GM21423 (cell line): Measurements from ENCODE around the gene KLK3.

ENCODE experiments used
- ATAC-seq: cut with Tn5 transposase; IDR thresholded peaks from one replicate; pipeline ENCODE4 v1.9.1; 2021; ENCODE audit warnings: mild to moderate bottlenecking, moderate library complexity; ENCODE audit not compliant: unreplicated experiment

KLK3 gene

DNA sequence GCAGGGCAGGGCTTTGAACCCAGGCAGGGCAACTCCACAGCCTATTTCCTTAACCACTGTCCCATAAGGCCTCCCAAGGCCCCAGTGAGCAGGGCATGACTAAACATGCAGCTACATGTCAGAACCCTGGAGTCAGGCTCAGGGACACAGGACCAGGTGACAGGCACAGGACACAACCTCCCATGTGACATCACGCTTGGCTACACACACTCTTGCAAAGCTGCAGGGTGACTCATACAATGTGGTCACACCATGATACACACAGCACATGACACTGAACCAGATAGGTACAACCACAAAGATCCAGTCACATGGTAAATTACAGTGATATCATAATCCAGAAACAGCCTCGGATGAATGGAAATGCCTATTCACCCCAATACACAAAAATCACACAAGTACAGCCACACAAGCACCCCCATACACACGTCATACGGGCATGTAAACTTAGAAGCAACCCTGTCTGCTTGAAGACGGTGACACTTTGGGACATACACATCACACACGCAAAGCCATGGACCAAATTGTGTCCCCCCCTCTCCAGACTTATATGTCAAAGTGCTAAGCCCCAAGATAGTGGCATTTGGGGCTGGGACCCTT lies 42.0 kb downstream of the KLK3 start:
- peak; percentile 91 for ATAC-seq

DNA sequence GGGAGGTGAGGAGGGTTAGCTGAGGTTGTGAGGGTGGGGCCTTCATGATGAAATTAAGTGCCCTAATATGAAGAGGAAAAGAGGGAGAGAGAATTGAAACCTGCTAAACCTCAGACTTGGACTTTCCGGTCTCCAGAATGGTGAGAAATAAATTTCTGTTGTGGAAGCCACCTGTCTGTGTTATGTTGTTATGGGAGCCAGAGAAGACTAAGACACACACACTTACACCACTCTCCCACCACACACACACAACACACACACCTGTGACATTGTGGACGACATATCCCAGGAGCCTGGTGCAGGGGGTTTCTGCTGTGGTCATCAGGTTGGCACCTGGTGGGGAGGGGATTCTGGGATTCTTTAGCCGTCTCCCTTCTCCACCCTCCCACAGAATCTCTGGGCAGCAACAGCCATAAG lies 42.5 kb downstream of the KLK3 start:
- peak; percentile 19 for ATAC-seq

DNA sequence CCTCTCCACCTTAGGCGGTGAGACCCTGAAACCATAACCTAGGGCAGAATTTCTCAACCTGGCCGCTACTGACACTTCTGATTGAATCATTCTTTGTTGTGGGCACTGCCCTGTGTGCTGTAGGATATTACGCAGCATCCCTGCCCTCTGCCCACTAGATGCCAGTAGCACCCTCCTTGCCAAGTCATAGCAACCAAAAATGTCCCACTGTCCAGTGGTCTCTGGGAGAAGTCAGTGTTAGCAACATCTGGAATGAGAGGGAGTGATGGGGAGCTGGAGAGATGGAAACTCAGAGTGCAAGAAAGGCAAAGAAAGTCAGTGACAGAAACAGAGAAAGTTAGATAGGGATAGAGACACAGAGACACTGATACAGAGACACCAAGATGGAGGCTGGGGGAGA lies 42.9 kb downstream of the KLK3 start:
- peak; percentile 9 for ATAC-seq

DNA sequence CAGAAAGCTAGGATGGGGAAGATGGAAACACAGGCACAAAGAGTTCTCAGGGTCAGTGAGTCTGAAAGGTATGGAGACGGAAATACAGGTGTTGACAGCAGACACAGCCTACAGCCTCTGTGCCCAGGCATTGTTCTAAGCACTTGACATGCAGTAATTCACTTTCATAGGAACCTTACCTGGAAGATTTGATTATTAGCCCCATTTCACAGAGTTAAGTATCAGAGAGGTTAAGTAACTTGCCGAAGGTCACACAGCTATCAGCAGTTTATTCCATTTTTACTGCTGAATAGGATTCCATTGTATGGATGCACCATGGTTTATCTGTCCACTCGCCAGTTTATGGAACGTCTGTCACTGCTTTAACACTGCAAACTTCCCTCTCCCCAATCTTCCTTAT lies 43.3 kb downstream of the KLK3 start:
- no peak for ATAC-seq

DNA sequence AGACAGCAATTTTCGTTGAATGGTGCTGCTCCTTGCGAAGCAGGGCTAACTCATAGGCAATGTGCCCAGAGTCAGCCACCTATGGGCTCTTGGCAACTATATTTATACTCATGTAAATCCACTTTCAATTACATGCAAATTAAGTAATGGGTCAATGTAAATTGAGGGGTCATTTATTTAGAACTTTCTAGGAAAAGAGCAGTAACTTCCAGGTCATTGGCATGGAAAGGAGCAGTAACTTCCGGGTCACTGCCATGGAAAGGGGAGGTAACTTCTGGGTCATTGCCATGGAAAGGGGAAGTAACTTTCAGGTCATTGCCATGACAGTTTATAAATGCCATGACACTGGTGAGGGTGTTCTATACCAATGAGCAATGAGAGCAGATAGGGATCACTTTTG lies 44.9 kb downstream of the KLK3 start:
- no peak for ATAC-seq

DNA sequence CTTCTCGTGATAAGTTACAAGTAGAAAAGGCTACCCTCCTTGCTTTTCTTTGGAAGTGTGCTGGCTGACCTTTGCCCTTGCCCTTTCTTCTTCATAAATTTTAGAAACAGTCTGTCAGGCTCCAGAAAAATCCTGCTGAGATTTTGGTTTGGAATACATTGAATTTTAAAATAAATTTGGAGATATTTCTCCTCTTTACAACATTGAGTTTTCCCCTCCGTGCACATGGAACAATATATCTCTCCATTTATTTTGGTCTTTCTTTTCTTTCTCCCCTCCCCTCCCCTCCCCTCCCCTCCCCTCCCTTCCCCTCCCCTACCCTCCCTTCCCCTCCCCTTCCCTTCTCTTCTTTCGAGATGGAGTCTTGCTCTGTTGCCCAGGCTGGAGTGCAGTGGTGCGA lies 47.9 kb downstream of the KLK3 start:
- ATAC-seq, result no peak

DNA sequence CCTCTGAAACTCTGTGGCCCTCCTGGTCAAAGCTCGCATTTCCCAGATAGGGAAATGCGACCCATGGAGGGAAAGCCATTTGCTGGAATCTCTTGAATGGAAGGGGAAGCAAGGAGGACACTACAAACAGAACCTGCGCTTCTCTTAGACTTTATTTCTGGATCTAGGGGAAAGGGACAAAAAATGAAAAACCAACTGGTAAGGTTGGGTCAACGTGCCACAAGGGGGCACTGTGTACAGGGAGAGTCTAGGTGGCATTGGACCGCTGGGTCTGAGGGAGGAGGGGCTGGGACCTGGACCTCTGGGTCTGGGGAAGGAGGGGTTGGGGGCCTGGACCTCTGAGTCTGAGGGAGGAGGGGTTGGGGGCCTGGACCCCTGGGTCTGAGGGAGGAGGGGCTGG lies 51.5 kb downstream of the KLK3 start:
- no peak for ATAC-seq

DNA sequence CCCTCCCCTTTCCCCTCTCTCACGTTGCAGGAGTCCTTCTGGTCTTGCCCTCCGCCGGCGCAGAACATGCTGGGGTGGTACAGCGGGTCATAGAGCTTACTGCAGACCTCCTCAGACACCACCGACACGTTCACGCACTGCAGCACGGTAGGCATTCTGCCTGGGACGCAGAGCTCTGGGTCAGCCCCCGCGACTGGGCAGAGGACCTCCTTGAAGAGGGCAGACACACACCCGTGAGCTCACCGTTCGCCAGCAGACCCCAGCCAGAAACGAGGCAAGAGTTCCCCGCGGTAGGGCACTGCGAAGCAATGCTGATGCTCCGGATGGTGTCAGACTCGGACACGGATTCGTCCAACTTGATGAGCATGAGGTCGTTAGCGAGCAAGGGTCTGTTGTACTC lies 53.6 kb downstream of the KLK3 start:
- no peak for ATAC-seq

DNA sequence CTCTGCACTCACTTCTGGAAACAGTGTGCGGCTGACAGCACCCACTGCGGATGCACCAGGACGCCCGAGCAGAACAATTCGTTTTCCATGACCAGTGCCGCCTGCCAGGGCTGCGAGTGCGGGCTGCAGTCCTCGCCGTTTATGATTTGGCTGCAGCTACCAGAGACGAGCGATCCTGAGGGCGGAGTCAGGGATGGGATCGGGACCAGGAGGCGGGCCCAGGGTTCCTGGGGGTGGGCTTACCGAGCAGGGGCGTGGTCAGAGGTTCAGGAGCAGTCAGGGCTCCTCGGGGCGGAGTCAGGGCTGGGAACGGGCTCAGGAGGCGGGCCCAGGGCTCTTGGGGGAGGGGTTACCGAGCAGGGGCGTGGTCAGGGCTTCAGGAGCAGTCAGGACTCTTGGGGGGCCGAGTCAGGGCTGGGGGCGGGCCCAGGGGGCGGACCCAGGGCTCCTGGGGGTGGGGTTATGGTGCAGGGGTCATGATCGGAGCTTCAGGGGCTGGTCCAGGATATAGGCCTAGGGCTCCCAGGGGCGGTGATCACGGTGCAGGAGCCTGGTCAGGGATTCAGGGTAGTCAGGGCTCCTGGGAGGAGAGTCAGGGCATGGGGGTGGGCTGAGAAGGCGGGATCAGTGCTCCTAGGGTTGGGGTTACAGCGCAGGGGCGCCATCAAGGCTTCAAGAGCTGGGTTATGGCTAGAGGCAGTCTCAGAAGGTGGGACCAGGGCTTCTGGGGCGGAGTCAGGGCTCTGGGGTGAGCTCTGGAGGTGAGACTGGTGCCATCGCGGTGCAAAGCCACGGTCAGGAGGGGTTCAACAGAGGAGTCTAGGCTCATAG lies 54.7 kb downstream of the KLK3 start:
- no peak for ATAC-seq
